NOMO-1 (cell line): ENCODE data around the gene SLC4A7.
"Not testable (repeated sequence)": the region's sequence is repeated elsewhere in the genome, so short reads cannot be mapped to it uniquely, and the experiment has no call there.

Experiments
- DNase-seq, 2 experiments: peaks; one replicate each; lab custom pipeline; 2025; ENCODE audit not compliant: unreplicated experiment in 2 of 2; lab: John Stamatoyannopoulos, UW

SLC4A7 gene

GRCh38 chr3:27438352-27438751, 45.8 kb downstream of the SLC4A7 start:
- DNase-seq = not testable (repeated sequence)

GRCh38 chr3:27431116-27431515, 53.1 kb downstream of the SLC4A7 start:
- no peak for DNase-seq

- no peak for DNase-seq
Measured at GRCh38 chr3:27429909-27430308, 54.3 kb downstream of the SLC4A7 start.

GRCh38 chr3:27428446-27428845, 55.7 kb downstream of the SLC4A7 start:
- no peak for DNase-seq

- DNase-seq = no peak
Measured at GRCh38 chr3:27426926-27427325, 57.3 kb downstream of the SLC4A7 start.

GRCh38 chr3:27425896-27426565, 58.2 kb downstream of the SLC4A7 start:
- no peak for DNase-seq

- not testable (repeated sequence) for DNase-seq
Measured at GRCh38 chr3:27424812-27425521, 59.2 kb downstream of the SLC4A7 start.

- DNase-seq = no peak
Measured at GRCh38 chr3:27423463-27423862, 60.7 kb downstream of the SLC4A7 start.

GRCh38 chr3:27422617-27423016, 61.6 kb downstream of the SLC4A7 start:
- DNase-seq = no peak

GRCh38 chr3:27415202-27415601, 69.0 kb downstream of the SLC4A7 start:
- no peak for DNase-seq

- peak in 1 of 2 experiments; percentile 24 for DNase-seq
Measured at GRCh38 chr3:27392950-27393679, 91.1 kb downstream of the SLC4A7 start.

- not testable (repeated sequence) for DNase-seq
Measured at GRCh38 chr3:27392414-27392813, 91.8 kb downstream of the SLC4A7 start.

- DNase-seq = no peak
Measured at GRCh38 chr3:27391796-27392195, 92.4 kb downstream of the SLC4A7 start.

- no peak for DNase-seq
Measured at GRCh38 chr3:27387625-27388024, 96.6 kb downstream of the SLC4A7 start.

- DNase-seq = peak in 1 of 2 experiments; percentile 69
Measured at GRCh38 chr3:27385504-27385903, 98.7 kb downstream of the SLC4A7 start.

GRCh38 chr3:27384191-27384590, 100.0 kb downstream of the SLC4A7 start:
- no peak for DNase-seq

GRCh38 chr3:27380433-27381357, 103.5 kb downstream of the SLC4A7 start:
- DNase-seq = no peak

- no peak for DNase-seq
Measured at GRCh38 chr3:27378331-27378730, 105.9 kb downstream of the SLC4A7 start.

- DNase-seq = no peak
Measured at GRCh38 chr3:27376109-27376772, 107.9 kb downstream of the SLC4A7 start.
